MM.1S (cell line): ENCODE measurements around the gene CABLES1.

Experiments
- CTCF ChIP-seq: fragments of 300-600 bp; sonication (generic); IDR thresholded peaks from 2 replicates; pipeline ENCODE4 v1.5.1; 2016; ENCODE audit warnings: antibody characterized with exemption, low read length, mixed read lengths
- EZH2 ChIP-seq: fragments of 300-600 bp; sonication (generic); optimal IDR thresholded peaks from 2 replicates; pipeline ENCODE3; 2017; ENCODE audit warnings: low read depth, mild to moderate bottlenecking, antibody characterized with exemption, low read length, mixed read lengths
- EZH2phosphoT487 ChIP-seq: fragments of 300-600 bp; sonication (generic); IDR thresholded peaks from 2 replicates; pipeline ENCODE4 v1.6.1; 2018; ENCODE audit warnings: antibody characterized with exemption, low read length

DNA sequence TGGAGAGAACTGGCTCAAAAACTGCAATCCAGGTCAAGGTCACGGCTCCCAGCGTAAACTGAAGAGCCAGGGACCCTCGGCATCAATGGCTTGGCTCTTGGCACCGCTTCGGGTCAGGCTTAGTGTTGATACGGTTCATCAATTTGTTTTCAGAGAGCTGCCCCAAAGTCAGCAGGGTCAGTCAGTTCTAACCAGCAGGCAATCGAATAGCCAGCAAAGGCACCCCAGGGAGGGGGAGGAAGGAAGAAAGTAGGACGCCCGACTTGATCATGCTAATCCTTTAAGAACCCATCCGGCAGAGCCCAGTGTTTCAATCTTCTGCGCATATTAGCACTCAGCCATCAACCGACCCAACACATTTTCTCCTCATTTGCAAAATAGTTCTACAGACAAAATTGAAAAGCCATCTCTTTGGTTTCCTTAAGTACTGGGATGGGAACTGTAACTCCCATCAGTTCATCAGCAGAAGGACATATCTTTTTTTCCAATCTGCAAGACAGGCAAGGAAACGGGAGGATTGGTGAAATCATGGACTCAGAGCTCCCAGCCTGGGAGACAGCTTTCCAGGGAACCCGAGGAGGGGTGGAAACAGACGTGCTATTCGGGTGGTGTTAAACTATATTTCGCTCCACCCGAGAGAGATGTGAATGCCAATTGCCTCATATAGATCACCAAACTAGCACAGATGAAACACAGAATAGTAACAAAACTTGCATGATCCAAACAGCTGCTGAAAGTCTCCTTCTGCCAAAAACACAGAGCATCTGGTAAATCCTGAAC, 40.7 kb upstream of the CABLES1 start:
- TF ChIP-seq CTCF: no peak
- TF ChIP-seq EZH2phosphoT487: no peak
- no peak for TF ChIP-seq EZH2
